ENCODE data around the gene TMEM123.
"Not testable (repeated sequence)": the region's sequence is repeated elsewhere in the genome, so short reads cannot be mapped to it uniquely, and the experiment has no call there.

TMEM123 gene

GRCh38 chr11:102395720-102396393 lies 56.7 kb downstream of the TMEM123 start:
- DNase-seq (no peak), ATAC-seq (no peak)

- ATAC-seq (no peak), DNase-seq (no peak)
Measured at GRCh38 chr11:102393272-102393730, 59.3 kb downstream of the TMEM123 start.

DNA sequence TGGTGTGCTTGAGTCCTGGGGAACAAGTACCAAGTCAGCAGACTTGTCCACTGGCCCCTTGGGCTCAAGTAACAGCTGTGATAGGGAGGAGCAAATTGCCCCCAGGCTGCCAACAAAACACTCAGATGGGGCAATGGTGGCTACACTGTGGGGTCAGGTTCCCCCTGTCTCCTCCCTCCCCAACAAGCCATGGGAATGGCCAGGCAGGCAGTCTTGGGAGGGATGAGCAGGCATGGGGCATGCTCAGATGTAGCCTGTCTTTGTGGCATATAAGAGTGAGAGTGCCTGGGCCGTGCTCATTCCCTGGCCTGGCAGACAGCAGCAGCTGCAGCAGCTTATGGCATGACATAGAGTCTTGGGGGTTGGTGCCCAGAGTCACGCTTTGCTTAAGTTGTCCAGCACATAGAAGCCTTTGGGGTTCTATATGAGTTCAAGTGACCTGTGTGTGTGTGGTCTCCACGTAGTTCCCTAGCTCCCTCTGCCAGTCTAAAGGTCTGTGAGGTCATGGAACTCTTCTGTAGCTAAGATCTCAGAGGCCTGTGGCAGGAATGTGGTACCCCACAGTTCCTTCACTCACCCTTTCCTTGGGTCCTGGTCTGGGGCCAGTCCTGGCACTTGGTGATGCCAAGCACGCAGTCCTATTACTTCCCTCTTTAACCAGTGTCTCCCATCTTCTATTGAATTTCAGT lies 60.9 kb downstream of the TMEM123 start:
- DNase-seq (no peak), ATAC-seq (no peak)

- peak; percentile 66 for ATAC-seq
- DNase-seq = peak; percentile 58
Measured at GRCh38 chr11:102390667-102391465, 61.7 kb downstream of the TMEM123 start.

- ATAC-seq (peak; percentile 50), DNase-seq (no peak)
Measured at GRCh38 chr11:102389253-102389652, 63.3 kb downstream of the TMEM123 start.

GRCh38 chr11:102387043-102387781 lies 65.4 kb downstream of the TMEM123 start:
- DNase-seq (no peak), ATAC-seq (no peak)

GRCh38 chr11:102386136-102386734 lies 66.3 kb downstream of the TMEM123 start:
- no peak for DNase-seq
- ATAC-seq = no peak

DNA sequence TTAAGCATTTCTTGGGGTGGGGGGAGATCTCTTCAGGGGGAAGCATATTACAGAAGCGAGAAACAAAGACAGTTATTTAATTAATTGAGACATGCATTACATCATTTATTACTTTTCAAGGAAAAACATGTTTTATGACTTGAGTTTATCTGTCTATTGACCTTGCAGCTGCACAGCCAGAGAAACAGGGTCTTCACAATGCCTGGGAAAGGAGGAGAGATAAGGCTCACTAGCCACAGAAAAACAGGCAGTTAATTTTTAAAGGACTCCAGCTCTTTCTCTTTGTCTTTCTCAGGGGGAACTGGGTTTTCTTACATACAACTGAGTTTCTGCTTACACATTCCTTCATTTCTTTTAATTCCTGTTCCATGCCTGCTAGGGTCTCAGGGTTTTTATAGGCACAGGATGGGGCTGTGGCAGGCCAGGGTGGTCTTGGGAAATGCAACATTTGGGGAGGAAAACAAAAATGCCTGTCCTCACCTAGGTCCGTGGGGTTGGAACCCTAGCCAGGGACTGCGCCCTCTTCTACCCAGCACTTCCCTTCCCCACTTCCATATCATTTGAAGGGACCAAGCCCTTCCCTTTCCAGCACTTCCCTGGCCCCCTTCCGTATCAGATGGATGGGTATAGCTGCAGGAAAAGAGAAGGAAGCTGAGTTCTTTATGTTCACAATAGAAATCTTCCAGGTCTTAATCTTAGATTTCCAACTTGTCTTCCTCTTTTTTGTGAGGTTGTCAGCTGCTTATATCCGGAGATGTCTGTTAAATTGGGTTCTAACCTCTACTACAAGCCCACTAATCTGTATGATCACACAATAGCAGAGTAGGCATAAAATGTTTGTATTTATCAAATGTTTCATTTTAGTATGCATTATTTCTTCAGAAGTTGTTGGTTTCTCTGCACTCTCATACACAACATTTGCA lies 67.2 kb downstream of the TMEM123 start:
- DNase-seq = no peak
- ATAC-seq = no peak

- DNase-seq (no peak), ATAC-seq (no peak)
Measured at GRCh38 chr11:102384419-102385079, 68.0 kb downstream of the TMEM123 start.

DNA sequence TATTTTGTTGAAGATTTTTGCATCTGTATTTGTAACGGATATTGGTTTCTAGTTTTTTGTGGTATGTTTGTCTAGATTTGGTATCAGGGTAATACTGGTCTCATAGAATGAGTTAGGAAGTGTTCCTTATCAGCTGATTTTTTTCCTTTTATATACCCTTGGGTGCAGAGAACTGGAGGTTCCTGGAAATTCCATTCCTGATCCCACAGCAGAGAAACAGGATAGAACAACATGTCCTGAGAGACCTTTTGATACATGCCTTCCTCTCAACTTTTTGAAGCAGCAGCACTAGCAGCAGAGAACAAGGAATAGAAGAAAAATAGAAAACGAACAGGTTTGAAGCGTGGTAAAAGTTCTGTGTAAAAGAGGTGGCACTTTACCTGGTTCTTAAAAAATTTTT lies 68.7 kb downstream of the TMEM123 start:
- DNase-seq (no peak), ATAC-seq (no peak)

- ATAC-seq = no peak
Measured at GRCh38 chr11:102382384-102382783, 70.2 kb downstream of the TMEM123 start.

DNA sequence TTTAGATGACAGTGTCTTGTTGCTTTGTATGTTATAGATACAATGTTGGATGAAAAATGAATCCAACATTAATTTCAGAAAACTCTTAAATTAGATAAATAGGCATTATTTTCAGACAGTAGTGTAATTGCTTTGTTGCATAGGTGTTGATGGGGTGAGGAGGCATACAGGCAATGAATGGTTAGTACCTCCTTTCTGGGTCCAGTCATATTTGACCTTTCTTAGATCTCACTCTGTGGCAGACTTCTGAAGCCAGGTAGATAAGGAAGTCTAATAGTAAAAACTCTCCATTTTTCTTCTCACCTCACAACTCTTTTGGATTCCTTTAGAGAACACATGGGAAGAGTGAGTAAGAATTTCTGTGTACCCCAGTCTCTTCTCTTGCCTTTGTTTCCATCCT lies 73.7 kb downstream of the TMEM123 start:
- no peak for DNase-seq
- ATAC-seq = peak; percentile 55

More at GRCh38 chr11:102382384-102382783, 70.2 kb downstream of the TMEM123 start:
- no peak for DNase-seq

- ATAC-seq (no peak), DNase-seq (no peak)
Measured at GRCh38 chr11:102377891-102378290, 74.7 kb downstream of the TMEM123 start.

GRCh38 chr11:102375720-102376399 lies 76.7 kb downstream of the TMEM123 start:
- ATAC-seq = no peak
- no peak for DNase-seq

DNA sequence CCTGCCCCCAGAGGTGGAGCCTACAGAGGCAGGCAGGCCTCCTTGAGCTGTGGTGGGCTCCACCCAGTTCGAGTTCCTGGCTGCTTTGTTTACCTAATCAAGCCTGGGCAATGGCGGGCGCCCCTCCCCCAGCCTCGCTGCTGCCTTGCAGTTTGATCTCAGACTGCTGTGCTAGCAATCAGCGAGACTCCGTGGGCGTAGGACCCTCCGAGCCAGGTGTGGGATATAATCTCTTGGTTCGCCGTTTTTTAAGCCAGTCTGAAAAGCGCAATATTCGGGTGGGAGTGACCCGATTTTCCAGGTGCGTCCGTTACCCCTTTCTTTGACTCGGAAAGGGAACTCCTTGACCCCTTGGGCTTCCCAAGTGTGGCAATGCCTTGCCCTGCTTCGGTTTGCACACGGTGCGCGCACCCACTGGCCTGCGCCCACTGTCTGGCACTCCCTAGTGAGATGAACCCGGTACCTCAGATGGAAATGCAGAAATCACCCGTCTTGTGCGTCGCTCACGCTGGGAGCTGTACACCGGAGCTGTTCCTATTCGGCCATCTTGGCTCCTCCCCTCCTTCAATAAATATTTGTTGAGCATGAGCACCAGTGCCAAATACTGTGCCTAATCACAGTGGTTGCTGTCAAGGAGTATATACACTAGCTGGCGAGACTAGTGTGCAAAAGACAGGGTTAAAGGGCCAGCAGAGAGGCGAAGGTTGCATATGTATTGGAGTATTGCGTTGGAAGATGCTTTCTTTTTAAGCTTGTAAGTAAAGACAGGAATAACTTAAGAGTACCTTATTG lies 77.7 kb downstream of the TMEM123 start:
- not testable (repeated sequence) for ATAC-seq, DNase-seq

- peak; percentile 78 for ATAC-seq
- no peak for DNase-seq
Measured at GRCh38 chr11:102368472-102368871, 84.1 kb downstream of the TMEM123 start.

GRCh38 chr11:102367364-102367763 lies 85.2 kb downstream of the TMEM123 start:
- DNase-seq = no peak
- no peak for ATAC-seq

DNA sequence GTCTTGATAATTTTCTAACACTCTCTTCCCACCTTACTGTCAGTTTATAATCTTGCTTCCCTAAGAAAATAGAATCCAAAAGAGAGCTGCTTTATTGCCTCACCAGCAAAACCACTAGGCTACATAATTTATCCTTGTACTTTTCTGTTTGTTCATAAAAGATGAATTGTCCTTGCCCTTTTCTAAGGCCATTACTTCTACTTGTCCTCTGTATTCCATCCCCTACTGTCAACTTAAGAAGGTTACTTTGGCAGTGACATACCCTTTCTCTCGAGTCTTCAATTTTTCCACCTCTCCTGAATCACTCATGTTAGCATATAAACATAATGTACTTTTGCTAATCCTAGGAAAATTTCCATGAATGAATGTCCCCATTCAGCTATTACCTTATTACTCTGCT lies 87.6 kb downstream of the TMEM123 start:
- DNase-seq (no peak), ATAC-seq (no peak)

All from stimulated activated naive CD8-positive, alpha-beta T cell treated with anti-CD3 and anti-CD28 coated beads, Interleukin-15, Interleukin-2, amounts not matched to agents 100 U/mL and 50 U/mL, for 24 hours (primary cell).